Gastrocnemius medialis (tissue), 4 donors: Measurements from ENCODE around the gene SLC39A8. TPM values are rescaled to one million over a fixed set of nuclear protein-coding genes. Genes with fewer than 3 reads are reported as not detected.

Experiments used
- ATAC-seq, 2 donors: fragments of 150-250 bp; one replicate each; pipeline ENCODE4 v1.9.1; 2016
- DNase-seq, 2 donors: peaks; one replicate each; pipeline ENCODE4 v3.0.0-alpha.2; 2019
- H3K27ac ChIP-seq, 4 donors: fragments of 200-600 bp; sonication (generic); 1 replicate in 1 of 4; 2 replicates in 3 of 4; pipeline ENCODE4 v1.5.1; 2016 to 2018; ENCODE audit warnings: mild to moderate bottlenecking in 2 of 4, moderate library complexity in 1 of 4
- H3K27me3 ChIP-seq, 3 donors: fragments of 200-600 bp; sonication (generic) in 2 of 3; 1 replicate in 1 of 3; 2 replicates in 2 of 3; pipeline versions ENCODE4 v1.5.1 to v1.6.0; 2016 to 2019; ENCODE audit warnings: mild to moderate bottlenecking in 1 of 3, moderate library complexity in 1 of 3
- H3K36me3 ChIP-seq, 2 donors: fragments of 200-600 bp; sonication (generic) in 1 of 2; one replicate each; pipeline ENCODE4 v1.5.1; 2017 to 2018
- H3K4me1 ChIP-seq, 2 donors: fragments of 200-600 bp; sonication (generic) in 1 of 2; one replicate each; pipeline ENCODE4 v1.5.1; 2016 to 2017; ENCODE audit warnings: mild to moderate bottlenecking in 2 of 2
- H3K4me3 ChIP-seq, 4 donors: fragments of 200-600 bp; sonication (generic) in 3 of 4; 1 replicate in 1 of 4; 2 replicates in 3 of 4; pipeline ENCODE4 v1.5.1; 2016 to 2019; ENCODE audit warnings: mild to moderate bottlenecking in 2 of 4
- H3K9me3 ChIP-seq, 3 donors: fragments of 200-600 bp; sonication (generic) in 2 of 3; 1 replicate in 1 of 3; 2 replicates in 2 of 3; pipeline ENCODE4 v1.5.1; 2016 to 2019
- POLR2A ChIP-seq, 2 donors: fragments of 450-650 bp; IDR thresholded peaks; one replicate each; pipeline ENCODE4 v1.6.1; 2017; ENCODE audit warnings: antibody characterized with exemption in 2 of 2, mild to moderate bottlenecking in 2 of 2, moderate library complexity in 2 of 2
- in situ Hi-C, 4 donors: fragments of 200-750 bp; cut with MboI; loops; one replicate each; pipeline versions ENCODE4 v1.15.0 to v1.8.0; 2017; ENCODE audit warnings: low sequenced_read_pairs in 4 of 4
- intact Hi-C: fragments of 100-400 bp; cut with DNase I; formaldehyde crosslinking; loops from one replicate; pipeline ENCODE4 v1.15.1; 2023; ENCODE audit warnings: low total_unique reads
- total RNA-seq, 4 donors: library from RNA; depleted of rRNA; stranded (reverse); fragments of >200 nt; gene quantifications; one replicate each; pipeline versions ENCODE4 v1.1.0 to v1.2.3, GENCODE V29; 2016
- TF ChIP-seq, protein P1 (sequence below), 5 experiments: fragments of 450-650 bp in 3 of 5; fragments of 200-600 bp in 2 of 5; sonication (generic) in 2 of 5; IDR thresholded peaks in 4 of 5; conservative IDR thresholded peaks in 1 of 5; 1 replicate in 4 of 5; 2 replicates in 1 of 5; pipeline ENCODE4 v1.5.1; 2016 to 2019; ENCODE audit warnings: antibody characterized with exemption in 5 of 5, mild to moderate bottlenecking in 3 of 5, moderate library complexity in 3 of 5

The SLC39A8 gene
- total RNA-seq, 4 donors from 2014 or later, result 1.2 to 1.8 (median 1.7) TPM

DNA sequence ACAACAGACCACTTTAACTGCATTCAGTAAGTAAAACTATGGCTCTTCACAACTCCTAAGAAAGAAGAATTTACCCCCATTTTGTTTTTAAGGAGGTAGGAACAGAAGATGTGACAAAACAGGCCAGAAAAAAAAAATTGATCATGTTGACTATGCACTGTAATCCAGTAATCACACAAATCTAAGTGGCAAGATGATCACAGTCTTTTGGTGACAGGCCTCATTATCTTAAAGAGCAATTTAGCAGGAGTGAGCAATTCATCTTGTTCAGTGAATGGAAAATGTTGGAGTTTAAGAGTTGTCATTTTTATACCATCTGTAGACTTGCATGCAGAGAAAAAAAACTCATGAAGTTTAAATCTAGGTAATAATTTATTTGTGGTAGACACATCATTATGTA lies 115.1 kb downstream of the SLC39A8 start:
- no peak for TF ChIP-seq POLR2A (IDR thresholded peaks at IDR 0.05)
- TF ChIP-seq, protein P1, sequence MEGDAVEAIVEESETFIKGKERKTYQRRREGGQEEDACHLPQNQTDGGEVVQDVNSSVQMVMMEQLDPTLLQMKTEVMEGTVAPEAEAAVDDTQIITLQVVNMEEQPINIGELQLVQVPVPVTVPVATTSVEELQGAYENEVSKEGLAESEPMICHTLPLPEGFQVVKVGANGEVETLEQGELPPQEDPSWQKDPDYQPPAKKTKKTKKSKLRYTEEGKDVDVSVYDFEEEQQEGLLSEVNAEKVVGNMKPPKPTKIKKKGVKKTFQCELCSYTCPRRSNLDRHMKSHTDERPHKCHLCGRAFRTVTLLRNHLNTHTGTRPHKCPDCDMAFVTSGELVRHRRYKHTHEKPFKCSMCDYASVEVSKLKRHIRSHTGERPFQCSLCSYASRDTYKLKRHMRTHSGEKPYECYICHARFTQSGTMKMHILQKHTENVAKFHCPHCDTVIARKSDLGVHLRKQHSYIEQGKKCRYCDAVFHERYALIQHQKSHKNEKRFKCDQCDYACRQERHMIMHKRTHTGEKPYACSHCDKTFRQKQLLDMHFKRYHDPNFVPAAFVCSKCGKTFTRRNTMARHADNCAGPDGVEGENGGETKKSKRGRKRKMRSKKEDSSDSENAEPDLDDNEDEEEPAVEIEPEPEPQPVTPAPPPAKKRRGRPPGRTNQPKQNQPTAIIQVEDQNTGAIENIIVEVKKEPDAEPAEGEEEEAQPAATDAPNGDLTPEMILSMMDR (IDR thresholded peaks at IDR 0.05 in 4 of 5, conservative IDR thresholded peaks at IDR 0.05 in 1 of 5), result no peak

DNA sequence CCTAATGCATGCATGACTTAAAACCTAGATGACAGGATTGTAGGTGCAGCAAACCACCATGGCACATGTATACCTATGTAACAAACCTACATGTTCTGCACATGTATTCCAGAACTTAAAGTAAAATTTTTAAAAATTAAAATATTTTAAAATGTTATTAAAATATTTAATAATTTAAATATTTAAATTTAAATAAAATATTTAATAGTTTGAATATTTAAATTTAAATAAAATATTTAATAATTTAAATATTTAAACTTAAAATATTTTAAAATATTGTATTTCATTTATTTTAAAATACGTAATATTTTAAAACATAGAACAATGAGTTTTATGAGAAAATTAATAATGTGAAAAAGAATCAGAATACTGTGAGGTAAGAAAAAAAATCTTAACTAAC lies 117.9 kb downstream of the SLC39A8 start:
- no peak overlapping the region for H3K4me3 ChIP-seq

More for the DNA sequence above, 115.1 kb downstream of the SLC39A8 start:
- Histone ChIP-seq H3K4me3 (no peak overlapping the region), H3K4me1 (no peaks in the 10 kb centered on the region), H3K36me3 (no peaks in the 10 kb centered on the region), H3K27ac (no peak overlapping the region), H3K9me3 (no peaks in the 10 kb centered on the region), H3K27me3 (no peaks in the 10 kb centered on the region)
- ATAC-seq, result no peak
- DNase-seq, result no peak
- intact Hi-C loops, result no loop called here
- in situ Hi-C loops, result no loop called here

DNA sequence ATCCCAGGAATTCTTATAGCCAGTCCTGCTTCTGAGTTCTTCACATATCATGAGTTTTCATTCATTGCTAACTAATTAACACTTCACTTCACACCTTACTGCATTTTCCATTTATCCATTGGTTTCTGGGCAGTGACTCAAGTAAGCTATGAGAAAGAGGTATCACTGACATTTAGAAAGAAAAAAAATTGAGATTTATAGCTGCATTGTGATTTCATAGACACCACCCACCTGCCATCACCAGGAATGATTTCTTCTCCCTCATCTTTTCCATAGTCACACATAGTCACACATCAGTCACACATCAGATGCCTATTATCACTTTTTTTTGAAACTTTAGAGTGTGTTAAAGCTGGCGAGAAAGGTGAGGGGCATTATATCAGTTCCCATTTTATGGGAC lies 121.8 kb downstream of the SLC39A8 start:
- in situ Hi-C loops (no loop called here), intact Hi-C loops (no loop called here)
- ATAC-seq (no peak), DNase-seq (no peak)
- no peaks in the 10 kb centered on the region for H3K36me3 ChIP-seq
- no peaks in the 10 kb centered on the region for H3K4me1 ChIP-seq
- H3K27ac ChIP-seq, result no peak overlapping the region
- H3K4me3 ChIP-seq, result no peak overlapping the region
- no peak for TF ChIP-seq POLR2A (IDR thresholded peaks at IDR 0.05)
- TF ChIP-seq, protein P1 (IDR thresholded peaks at IDR 0.05 in 4 of 5, conservative IDR thresholded peaks at IDR 0.05 in 1 of 5), result no peak
- no peaks in the 10 kb centered on the region for H3K27me3 ChIP-seq
- H3K9me3 ChIP-seq, result no peaks in the 10 kb centered on the region

More for the DNA sequence above, 117.9 kb downstream of the SLC39A8 start:
- no peaks in the 10 kb centered on the region for H3K36me3 ChIP-seq
- H3K9me3 ChIP-seq, result no peaks in the 10 kb centered on the region
- no peaks in the 10 kb centered on the region for H3K4me1 ChIP-seq
- no peak for ATAC-seq
- intact Hi-C loops (no loop called here), in situ Hi-C loops (no loop called here)
- TF ChIP-seq POLR2A (IDR thresholded peaks at IDR 0.05), result no peak
- TF ChIP-seq, protein P1 (IDR thresholded peaks at IDR 0.05 in 4 of 5, conservative IDR thresholded peaks at IDR 0.05 in 1 of 5), result no peak
- no peaks in the 10 kb centered on the region for H3K27me3 ChIP-seq
- DNase-seq, result no peak
- H3K27ac ChIP-seq, result no peak overlapping the region

DNA sequence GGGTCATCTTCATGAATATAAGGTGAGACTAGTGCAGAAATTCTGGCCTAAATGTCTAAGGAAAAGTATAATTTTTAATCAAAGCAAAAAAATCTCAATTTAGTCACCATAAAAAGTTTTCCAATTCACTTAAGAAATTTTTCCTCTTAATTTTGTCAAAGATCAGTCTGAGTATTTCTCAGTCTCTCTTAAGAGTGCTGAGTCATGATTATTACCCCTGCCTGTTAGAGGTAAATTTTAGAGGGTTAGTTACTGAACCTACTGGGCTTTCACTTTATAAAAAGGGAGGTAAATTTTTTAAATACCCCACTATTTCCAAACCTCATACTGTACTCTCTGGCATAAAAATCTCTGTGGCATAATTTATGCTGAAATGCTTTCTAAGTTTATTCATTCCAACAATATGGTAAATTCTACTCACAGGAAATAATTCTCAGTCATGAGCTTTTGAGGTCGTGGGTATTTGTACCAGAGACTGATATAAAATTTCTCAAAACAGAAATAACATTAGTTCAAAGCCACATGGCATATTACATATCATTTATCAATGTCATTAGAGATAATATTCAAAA lies 122.4 kb downstream of the SLC39A8 start:
- Histone ChIP-seq H3K4me3 (no peak overlapping the region), H3K36me3 (no peaks in the 10 kb centered on the region), H3K9me3 (no peaks in the 10 kb centered on the region), H3K27me3 (no peaks in the 10 kb centered on the region), H3K4me1 (no peaks in the 10 kb centered on the region), H3K27ac (no peak overlapping the region)
- in situ Hi-C loops (no loop called here), intact Hi-C loops (no loop called here)
- no peak for TF ChIP-seq POLR2A (IDR thresholded peaks at IDR 0.05)
- TF ChIP-seq, protein P1 (IDR thresholded peaks at IDR 0.05 in 4 of 5, conservative IDR thresholded peaks at IDR 0.05 in 1 of 5), result no peak
- ATAC-seq (no peak), DNase-seq (no peak)

DNA sequence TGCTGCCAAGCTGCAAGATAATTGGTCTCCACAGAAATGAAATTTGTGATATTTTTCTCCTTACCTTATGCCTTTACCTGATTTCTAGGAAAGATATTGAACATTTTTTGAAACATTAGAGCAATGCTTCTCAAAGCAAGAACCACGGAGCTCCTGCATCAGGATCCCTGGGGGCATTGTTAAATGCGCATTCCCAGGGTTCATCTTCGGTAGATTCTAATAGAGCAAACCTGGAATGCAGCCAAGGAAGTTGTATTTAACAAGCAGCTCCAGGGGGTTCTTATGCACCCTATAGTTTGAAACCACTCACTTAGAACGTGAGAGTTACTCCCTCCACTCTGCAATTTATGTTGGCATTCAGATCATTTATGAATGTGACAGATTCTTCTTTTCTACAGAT lies 126.2 kb downstream of the SLC39A8 start:
- no peak for ATAC-seq
- intact Hi-C loops (no loop called here), in situ Hi-C loops (no loop called here)
- Histone ChIP-seq H3K36me3 (no peaks in the 10 kb centered on the region), H3K4me1 (no peaks in the 10 kb centered on the region), H3K27me3 (no peaks in the 10 kb centered on the region), H3K4me3 (no peak overlapping the region), H3K27ac (no peak overlapping the region), H3K9me3 (no peaks in the 10 kb centered on the region)
- DNase-seq, result no peak
- no peak for TF ChIP-seq POLR2A (IDR thresholded peaks at IDR 0.05)
- TF ChIP-seq, protein P1 (IDR thresholded peaks at IDR 0.05 in 4 of 5, conservative IDR thresholded peaks at IDR 0.05 in 1 of 5), result no peak
